Cardiac muscle cell (in vitro differentiated cells and primary cell): ENCODE results near the gene SYT1. TPM values are rescaled to one million over a fixed set of nuclear protein-coding genes. Genes with fewer than 3 reads are reported as not detected.

Source experiments
- DNase-seq, 2 donors: peaks; one replicate each; pipeline versions ENCODE4 v3.0.0 to v3.0.0-alpha.2; 2010 to 2017; ENCODE audit warnings: low read depth in 1 of 2, low spot score in 1 of 2
- H3K27ac ChIP-seq: fragments of 200-600 bp; sonication (generic); 2 replicates; pipeline ENCODE4 v1.5.1; 2016
- H3K27me3 ChIP-seq: fragments of 200-600 bp; sonication (generic); 2 replicates; pipeline ENCODE4 v1.6.0; 2016; ENCODE audit warnings: control low read depth
- H3K36me3 ChIP-seq: fragments of 200-600 bp; sonication (generic); 2 replicates; pipeline ENCODE4 v1.5.1; 2016; ENCODE audit warnings: control low read depth
- H3K4me1 ChIP-seq: fragments of 200-600 bp; sonication (generic); 2 replicates; pipeline ENCODE4 v1.8.1; 2017; ENCODE audit warnings: low read depth, mild to moderate bottlenecking, mixed run types
- H3K4me3 ChIP-seq: fragments of 200-600 bp; sonication (generic); 2 replicates; pipeline ENCODE4 v1.5.1; 2016; ENCODE audit warnings: mild to moderate bottlenecking
- H3K9me3 ChIP-seq: fragments of 200-600 bp; sonication (generic); 2 replicates; pipeline ENCODE4 v1.5.1; 2017; ENCODE audit warnings: low read depth, mild to moderate bottlenecking, control low read depth
- CTCF ChIP-seq: IDR thresholded peaks from 2 replicates; pipeline ENCODE4 v1.5.1; 2012; ENCODE audit warnings: low read depth, mild to moderate bottlenecking, low read length
- polyA plus RNA-seq: library from polyadenylated mRNA; unstranded; fragments of >200 nt; fragmentation: Nextera tagmentation; extraction: Ambion mirVana; gene quantifications from 2 replicates; pipeline ENCODE4 v1.2.1, GENCODE V29; 2016
- total RNA-seq: library from RNA; depleted of rRNA; stranded (reverse); fragments of >200 nt; gene quantifications from 2 replicates; pipeline ENCODE4 v1.2.3, GENCODE V29; 2016

The SYT1 gene
- total and polyA plus RNA-seq, 2 experiments from 2014 or later, result 0.50 to 0.66 TPM

- no peaks in the 10 kb centered on the region for H3K9me3 ChIP-seq
- H3K36me3 ChIP-seq, result no peaks in the 10 kb centered on the region
- no peak overlapping the region for H3K4me3 ChIP-seq
- no peaks in the 10 kb centered on the region for H3K27me3 ChIP-seq
- DNase-seq, result no peak
- H3K27ac ChIP-seq, result no peak overlapping the region
- peaks cover 7% of the 10 kb centered on the region for H3K4me1 ChIP-seq
- TF ChIP-seq CTCF, result no peak
Measured at GRCh38 chr12:79187032-79187431, 322.5 kb downstream of the SYT1 start.

- no peaks in the 10 kb centered on the region for H3K9me3 ChIP-seq
- no peak overlapping the region for H3K27ac ChIP-seq
- H3K36me3 ChIP-seq, result no peaks in the 10 kb centered on the region
- H3K27me3 ChIP-seq, result no peaks in the 10 kb centered on the region
- TF ChIP-seq CTCF, result no peak
- H3K4me3 ChIP-seq, result no peak overlapping the region
- H3K4me1 ChIP-seq, result peaks cover 7% of the 10 kb centered on the region
- DNase-seq, result no peak
Measured at GRCh38 chr12:79191391-79191790, 326.8 kb downstream of the SYT1 start.

GRCh38 chr12:79194595-79194994 is 330.0 kb downstream of the SYT1 start:
- Histone ChIP-seq H3K27ac (no peak overlapping the region), H3K9me3 (no peaks in the 10 kb centered on the region), H3K4me1 (no peaks in the 10 kb centered on the region), H3K4me3 (no peak overlapping the region), H3K27me3 (no peaks in the 10 kb centered on the region), H3K36me3 (no peaks in the 10 kb centered on the region)
- no peak for DNase-seq
- no peak for TF ChIP-seq CTCF

- DNase-seq, result no peak
- no peak for TF ChIP-seq CTCF
- Histone ChIP-seq H3K36me3 (no peaks in the 10 kb centered on the region), H3K4me1 (no peaks in the 10 kb centered on the region), H3K4me3 (no peak overlapping the region), H3K27ac (no peak overlapping the region), H3K9me3 (no peaks in the 10 kb centered on the region), H3K27me3 (no peaks in the 10 kb centered on the region)
Measured at GRCh38 chr12:79199166-79199565, 334.6 kb downstream of the SYT1 start.

GRCh38 chr12:79200176-79200575 is 335.6 kb downstream of the SYT1 start:
- Histone ChIP-seq H3K4me1 (no peaks in the 10 kb centered on the region), H3K36me3 (no peaks in the 10 kb centered on the region), H3K4me3 (no peak overlapping the region), H3K9me3 (no peaks in the 10 kb centered on the region), H3K27me3 (no peaks in the 10 kb centered on the region), H3K27ac (no peak overlapping the region)
- TF ChIP-seq CTCF, result no peak
- DNase-seq, result no peak
